ENCODE measurements around the gene SNU13.
"Not testable (repeated sequence)": the region's sequence is repeated elsewhere in the genome, so short reads cannot be mapped to it uniquely, and the experiment has no call there.

The SNU13 gene

GRCh38 chr22:41642331-41643110 is 46.1 kb downstream of the SNU13 start:
- DNase-seq (ENCODE audit: low read depth in 2 of 2), result no peak

GRCh38 chr22:41641854-41642253 is 46.8 kb downstream of the SNU13 start:
- DNase-seq (ENCODE audit: low read depth in 2 of 2), result no peak

- no peak for DNase-seq (ENCODE audit: low read depth in 2 of 2)
Measured at GRCh38 chr22:41638748-41639147, 49.9 kb downstream of the SNU13 start.

GRCh38 chr22:41638124-41638523 is 50.5 kb downstream of the SNU13 start:
- DNase-seq (ENCODE audit: low read depth in 2 of 2), result no peak

- DNase-seq (ENCODE audit: low read depth in 2 of 2), result not testable (repeated sequence)
Measured at GRCh38 chr22:41637623-41638022, 51.0 kb downstream of the SNU13 start.

- no peak for DNase-seq (ENCODE audit: low read depth in 2 of 2)
Measured at GRCh38 chr22:41636467-41636866, 52.2 kb downstream of the SNU13 start.

GRCh38 chr22:41634610-41635009 is 54.1 kb downstream of the SNU13 start:
- not testable (repeated sequence) for DNase-seq (ENCODE audit: low read depth in 2 of 2)

GRCh38 chr22:41631615-41632014 is 57.1 kb downstream of the SNU13 start:
- not testable (repeated sequence) for DNase-seq (ENCODE audit: low read depth in 2 of 2)

GRCh38 chr22:41631115-41631514 is 57.6 kb downstream of the SNU13 start:
- DNase-seq (ENCODE audit: low read depth in 2 of 2), result not testable (repeated sequence)

GRCh38 chr22:41625577-41625976 is 63.1 kb downstream of the SNU13 start:
- DNase-seq (ENCODE audit: low read depth in 2 of 2), result no peak
